Panc1 (cell line): Measurements from ENCODE around the gene OSBPL5.

Experiments used
- POLR2AphosphoS5 ChIP-seq: IDR thresholded peaks from 2 replicates; pipeline ENCODE4 v1.6.1; 2012; ENCODE audit warnings: mild to moderate bottlenecking, low read depth, low read length, moderate library complexity
- TF ChIP-seq, protein P1 (sequence below): fragments of 450-650 bp; IDR thresholded peaks from 2 replicates; pipeline ENCODE4 v1.5.1; 2017; ENCODE audit warnings: mild to moderate bottlenecking

DNA sequence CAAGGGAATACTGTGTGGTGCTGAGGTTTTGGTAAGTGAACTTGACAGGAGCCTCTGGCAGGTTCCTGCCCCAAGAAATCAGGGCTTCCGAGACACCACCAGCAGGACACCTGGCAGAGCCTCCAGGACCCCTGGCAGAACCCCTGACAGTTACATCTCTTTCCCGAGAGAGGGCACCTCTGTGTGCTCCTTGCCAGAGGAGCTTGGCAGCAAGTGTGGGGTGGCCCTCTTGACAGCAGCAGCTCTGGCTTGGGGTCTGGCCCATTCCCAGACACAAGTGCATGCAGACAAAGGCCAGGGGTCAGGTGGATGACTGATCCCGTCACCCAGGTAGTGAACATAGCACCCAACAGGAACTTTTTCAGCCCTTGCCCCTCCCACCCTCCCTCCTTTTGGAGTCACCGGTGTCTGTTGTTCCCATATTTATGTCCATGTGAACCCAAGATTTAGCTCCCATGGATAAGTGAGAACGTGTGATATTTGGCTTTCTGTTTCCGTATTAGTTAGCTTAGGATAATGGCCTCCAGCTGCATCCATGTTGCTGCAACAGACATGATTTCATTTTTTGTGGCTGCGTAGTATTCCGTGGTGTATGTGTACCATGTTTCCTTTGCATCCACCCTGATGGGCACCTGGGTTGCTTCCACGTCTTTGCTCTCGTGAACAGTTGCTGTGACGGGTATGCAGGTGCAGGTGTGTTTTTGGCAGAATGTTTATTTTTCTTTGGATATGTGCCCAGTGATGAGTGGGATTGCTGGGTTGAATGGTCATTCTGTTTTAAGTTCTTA is 21.2 kb upstream of the OSBPL5 start:
- TF ChIP-seq, protein P1, sequence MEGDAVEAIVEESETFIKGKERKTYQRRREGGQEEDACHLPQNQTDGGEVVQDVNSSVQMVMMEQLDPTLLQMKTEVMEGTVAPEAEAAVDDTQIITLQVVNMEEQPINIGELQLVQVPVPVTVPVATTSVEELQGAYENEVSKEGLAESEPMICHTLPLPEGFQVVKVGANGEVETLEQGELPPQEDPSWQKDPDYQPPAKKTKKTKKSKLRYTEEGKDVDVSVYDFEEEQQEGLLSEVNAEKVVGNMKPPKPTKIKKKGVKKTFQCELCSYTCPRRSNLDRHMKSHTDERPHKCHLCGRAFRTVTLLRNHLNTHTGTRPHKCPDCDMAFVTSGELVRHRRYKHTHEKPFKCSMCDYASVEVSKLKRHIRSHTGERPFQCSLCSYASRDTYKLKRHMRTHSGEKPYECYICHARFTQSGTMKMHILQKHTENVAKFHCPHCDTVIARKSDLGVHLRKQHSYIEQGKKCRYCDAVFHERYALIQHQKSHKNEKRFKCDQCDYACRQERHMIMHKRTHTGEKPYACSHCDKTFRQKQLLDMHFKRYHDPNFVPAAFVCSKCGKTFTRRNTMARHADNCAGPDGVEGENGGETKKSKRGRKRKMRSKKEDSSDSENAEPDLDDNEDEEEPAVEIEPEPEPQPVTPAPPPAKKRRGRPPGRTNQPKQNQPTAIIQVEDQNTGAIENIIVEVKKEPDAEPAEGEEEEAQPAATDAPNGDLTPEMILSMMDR = no peak
- TF ChIP-seq POLR2AphosphoS5 = no peak
